T-helper 1 cell (primary cell): ENCODE measurements around the gene ZBTB18.

Experiments used
- DNase-seq, 5 donors: peaks; one replicate each; pipeline ENCODE4 v3.0.0-alpha.2; 2012 to 2020

ZBTB18 gene

DNA sequence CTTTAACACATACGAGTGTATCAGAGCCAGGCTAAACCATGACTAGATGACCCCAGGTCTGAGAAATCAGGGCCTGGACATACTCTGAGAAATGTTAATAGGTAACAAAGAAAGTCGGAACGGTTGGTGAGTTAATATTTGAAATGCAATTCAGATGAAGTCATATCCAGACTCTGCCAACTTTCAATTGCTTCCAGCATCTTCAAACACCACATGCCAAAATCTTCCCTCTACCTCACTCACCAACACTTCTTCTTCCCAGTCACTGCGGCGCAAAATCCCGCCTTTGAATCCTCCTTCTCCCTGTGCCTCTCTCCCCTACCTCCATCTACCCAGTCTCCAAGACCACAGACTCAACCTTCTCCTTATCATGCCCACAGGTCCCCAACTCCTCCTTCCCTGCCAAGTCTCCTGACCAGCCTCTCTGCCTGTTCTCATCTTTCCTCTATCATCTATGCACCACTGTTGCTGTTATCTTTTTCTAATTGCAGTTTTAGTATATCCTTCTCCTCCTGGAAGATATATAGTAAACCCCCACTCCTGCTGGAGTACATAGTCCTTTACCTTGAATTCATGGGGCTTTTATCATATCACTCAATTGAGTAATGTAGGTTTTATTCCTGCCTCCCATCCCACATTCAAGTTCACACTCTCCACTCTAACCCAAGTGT lies 41.3 kb downstream of the ZBTB18 start:
- no peak for DNase-seq

DNA sequence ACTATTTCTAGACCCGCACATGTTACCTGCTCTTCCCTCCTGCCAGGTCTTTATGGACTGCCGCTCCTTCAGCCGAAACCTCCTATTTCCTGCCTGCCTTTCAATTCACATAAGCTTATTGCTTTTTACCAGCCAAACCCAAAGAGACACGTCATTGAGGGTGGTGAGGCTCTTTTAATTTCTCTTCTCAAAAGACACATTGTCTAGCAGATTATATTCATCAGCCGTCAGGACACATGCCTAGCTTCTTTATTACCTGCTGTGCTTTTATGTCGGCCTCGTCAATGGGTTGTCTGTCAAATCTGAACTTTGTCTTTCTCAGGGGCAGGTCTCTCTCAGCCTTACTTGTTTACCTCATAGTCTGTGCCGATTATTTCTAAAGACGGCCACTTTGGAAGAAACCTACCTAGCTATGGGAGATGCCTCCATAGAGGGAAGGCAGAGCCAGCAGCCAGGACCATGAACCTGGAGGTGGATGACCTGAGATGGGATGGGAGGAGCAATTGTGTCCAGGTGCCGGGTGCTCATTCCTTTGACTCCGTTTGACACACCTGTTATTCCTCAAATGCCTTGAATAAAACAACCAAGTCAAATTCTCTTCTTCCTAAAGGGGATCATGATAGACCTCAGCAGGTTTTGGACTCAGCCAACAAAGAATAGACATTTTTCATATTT lies 42.0 kb downstream of the ZBTB18 start:
- no peak for DNase-seq

DNA sequence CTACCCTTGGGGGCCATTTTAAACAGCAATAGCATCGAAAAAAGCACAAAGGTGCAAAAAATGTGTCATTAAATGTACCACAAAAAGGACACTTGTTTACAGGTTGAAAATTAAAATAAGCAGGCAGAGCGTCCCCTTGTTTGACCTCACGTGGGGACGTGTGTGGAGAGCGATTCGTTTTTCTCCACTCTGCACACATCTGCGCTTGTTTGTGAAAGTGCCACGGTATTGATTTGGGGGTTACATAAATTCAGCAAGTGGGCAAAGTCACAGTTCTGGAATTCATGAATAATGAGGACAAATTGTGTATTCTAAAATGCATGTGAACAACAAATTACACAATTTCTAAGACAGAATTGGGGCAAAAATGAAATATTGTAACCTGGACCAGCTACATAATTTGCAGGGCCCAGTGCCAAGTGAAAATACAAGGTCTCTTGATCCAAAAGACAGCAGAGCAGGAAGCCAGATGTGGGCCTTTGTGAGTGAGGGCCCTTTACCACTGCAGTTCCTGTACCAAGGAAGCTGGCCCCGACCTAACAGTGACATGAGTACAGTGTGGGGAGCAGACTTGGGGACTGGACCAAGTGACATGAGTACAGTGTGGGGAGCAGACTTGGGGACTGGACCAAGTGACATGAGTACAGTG lies 43.9 kb downstream of the ZBTB18 start:
- no peak for DNase-seq

DNA sequence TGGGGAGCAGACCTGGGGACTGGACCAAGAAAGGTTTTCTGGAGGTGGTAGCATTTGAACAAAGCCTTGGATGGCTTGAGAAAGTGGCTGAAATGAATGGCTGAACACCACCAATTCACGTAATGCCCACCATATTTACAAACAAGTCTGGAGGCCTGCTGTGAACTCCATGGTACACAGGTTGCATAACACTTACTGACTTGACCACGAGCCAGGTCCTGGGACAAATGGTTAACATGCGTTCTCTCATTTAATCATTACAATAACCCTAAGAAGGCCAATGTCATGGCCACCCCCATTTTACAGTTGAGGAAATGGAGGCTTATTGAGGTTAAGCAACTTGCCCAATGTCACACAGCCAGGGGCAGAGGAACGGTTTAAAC lies 44.4 kb downstream of the ZBTB18 start:
- no peak for DNase-seq

DNA sequence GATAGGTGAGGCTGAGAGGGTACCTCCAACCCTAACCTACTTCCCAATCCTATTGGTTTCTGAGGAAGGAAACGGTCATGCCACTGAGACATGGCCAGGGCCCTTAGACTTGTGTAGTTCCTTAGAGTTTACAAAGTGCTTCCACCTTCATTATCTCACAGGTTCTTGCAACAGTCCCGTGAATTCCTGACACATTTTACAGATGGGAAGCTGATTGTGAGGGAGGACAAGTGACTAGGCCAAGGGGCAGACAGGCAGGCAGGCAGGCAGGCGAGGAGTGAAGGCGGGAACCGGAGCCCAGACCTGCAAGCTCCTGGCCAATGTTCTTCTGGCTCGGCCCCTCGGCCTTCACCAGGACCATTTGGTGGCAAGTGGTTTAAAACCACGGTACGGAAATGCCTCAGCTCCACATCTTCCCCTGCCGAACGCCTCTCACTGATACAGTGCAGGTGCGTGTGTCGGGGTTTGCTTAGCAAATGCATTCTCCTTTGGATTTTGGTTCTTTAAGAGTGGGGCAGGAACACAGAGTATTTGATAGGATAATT lies 45.1 kb downstream of the ZBTB18 start:
- DNase-seq, result no peak

DNA sequence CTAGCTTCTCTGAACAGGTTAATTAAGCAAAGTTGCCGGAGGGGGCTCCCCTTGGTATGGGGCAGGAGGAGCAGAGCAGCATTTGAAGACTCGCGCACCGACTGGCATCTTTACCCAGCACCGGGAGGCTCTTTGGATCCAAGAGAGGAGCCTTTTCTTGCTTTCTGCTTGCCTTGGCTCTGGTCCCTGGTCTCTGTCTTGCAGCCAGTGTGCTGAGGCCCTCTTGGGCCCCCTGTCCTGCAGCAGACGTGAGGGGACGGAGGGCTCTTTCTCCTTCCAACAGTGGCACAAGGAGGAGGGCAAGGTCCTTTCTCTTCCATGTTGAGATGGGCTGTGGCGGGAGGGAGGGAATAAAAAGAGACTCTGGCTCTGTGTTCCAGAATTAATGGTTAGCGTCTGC lies 45.6 kb downstream of the ZBTB18 start:
- no peak for DNase-seq

DNA sequence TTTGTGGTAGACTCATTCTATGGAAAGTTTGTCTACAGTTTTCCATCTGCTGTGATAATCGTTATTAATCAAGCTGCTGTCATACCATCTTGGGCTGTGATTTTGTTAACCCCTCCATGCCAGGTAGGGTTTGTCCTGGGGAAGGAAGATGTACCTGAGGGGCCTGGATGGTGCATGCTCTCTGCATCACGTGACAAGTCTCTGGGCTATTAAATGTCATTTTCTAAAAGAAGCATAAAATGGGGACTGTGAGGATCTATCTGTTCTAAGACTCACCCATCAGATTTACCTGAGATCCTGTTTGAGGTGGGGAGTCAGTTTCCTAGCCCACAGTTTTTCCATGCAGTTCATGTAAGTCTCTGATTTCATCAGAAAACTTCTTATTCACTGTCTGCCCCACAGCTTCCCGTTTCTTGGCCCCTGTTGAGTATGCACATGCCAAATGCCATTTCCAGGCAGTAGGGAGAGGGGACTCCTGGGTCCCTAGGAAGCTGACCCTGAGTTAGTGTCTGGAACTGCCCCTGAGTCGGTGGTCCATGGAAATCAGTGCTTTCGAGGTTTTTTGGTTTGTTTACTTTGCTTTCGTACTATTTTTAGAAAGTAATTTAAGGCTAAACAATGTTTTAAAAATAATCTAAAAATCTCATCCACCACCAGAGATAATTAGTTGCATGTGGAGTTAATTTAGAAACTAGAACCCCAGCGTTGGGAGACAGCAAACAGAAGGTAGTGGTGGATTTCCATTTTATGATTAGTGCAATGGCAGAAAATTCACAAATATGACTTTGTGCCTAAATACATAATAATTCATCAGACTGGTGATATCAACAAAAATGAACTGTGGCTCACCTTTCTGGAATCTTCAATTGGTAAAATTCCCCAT lies 46.7 kb downstream of the ZBTB18 start:
- DNase-seq, result no peak

DNA sequence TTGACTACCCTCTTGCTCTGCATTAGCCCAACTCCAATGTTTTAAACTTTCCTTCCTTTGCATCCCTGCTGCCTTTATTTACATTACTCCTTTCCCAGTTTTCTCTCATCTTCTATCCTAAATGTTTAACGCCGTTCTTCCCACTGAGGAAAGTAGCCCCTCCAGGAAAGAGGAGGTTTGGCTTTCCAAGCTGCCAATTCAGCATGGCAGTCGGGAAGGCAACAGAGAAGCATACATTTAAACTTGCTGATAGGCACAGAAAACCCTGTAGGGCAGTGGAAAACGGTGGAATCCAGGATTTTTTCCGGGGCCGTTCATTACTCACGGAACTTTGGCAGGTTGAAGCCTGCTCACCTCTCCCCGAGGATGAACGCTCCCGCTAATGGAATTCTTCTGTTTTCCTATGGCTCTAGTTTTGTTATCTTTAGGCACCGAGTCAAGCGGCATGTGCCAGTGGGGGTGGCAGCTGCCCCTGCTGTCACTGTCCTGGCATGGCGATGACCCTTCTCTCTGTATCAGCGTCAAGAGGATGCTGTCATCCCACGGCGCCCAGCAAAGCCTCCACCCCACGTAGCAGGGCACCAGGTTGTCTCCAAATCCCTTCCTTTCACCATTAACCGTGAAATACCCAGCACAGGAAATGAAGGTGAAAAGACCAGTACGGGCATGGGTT lies 48.3 kb downstream of the ZBTB18 start:
- DNase-seq, result no peak

DNA sequence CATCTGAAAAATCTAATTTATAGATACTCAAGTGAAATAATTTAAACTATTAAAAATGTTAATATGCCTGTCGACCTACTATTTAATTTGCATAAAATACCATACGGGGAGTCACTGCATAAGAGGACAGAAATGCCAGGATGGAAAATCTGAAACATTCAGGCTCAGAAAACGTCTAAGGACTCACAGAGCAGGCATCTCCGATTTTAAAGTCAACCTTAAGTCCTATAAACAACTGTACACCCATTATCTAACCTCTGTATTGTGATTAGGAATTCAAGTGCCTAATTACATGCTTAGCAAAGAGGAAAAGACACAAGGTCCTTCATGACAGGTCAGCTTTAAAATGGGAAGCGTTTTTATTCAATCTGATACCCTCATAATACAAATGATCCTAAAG lies 49.2 kb downstream of the ZBTB18 start:
- DNase-seq, result no peak

DNA sequence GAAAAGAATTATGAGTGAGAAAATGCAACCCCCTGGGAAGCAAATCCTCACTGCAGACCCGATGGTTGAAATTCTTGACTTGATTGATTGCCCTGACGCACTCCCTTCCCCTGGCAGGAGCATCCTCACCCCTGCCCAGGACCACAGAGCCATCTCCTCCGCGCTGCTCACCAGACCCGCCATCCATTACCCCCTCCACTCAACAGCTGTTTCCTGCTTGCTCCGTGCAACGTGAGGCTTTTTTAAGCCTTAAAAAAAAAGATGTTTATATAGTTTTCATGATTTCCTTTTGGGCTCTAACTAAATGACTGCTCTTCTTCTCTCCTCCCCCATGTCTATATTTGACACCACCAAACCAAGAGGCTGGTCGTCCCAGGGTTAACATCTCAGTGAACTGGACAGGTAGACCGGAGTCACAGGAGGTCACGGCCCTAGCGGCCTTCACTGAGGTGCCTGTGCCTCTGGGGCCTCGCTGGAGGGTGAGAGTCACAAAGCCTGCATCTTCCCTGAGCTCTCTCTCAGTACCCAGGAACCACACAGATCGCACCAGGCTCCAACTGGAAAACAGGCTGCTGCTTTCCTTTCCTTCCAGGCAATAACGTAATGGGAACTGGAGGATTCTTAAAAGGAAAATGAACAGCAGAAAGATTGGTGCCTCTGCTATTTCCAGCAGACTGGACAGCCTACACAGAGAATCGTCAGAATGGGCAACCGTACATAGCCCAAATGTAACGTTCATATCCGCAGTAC lies 49.8 kb downstream of the ZBTB18 start:
- no peak for DNase-seq

DNA sequence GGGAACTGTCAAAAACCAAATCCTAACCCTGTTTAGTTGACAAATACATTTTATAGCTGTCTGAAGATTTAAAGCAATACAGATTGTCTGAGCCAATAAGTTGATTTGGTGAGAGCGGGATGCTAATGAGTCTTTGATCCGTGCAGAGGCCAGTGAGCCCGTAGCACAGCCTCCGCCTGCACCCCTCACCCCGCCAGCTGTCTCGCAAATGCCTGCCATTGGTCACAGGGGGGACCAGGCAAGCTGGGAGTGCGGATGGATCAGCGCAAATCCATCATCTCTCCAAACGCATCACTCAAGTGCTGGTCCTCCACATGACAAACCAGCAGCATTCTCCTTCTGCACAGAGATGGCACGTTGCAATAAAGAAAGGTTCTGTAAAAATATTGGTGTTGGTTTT lies 51.0 kb downstream of the ZBTB18 start:
- DNase-seq, result no peak

DNA sequence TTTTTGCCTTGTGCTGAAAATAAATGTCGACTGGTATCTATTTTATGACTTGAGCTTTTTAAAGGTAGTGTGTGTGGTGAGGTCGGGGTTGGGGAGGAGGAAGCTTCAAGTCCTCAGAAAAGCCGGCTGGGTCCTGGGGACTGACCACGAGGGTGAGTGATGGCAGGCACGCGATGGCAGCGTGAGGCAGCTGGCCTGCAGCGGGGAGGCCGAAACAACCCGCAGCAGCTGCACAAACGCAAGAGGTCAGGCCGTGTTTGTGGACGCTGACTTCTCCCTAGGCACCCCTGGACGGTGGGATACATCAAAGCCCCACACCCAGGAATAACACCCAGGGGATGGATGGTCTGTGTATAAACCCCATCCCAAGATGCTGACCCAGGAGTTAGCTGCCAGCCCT lies 51.4 kb downstream of the ZBTB18 start:
- DNase-seq, result no peak

DNA sequence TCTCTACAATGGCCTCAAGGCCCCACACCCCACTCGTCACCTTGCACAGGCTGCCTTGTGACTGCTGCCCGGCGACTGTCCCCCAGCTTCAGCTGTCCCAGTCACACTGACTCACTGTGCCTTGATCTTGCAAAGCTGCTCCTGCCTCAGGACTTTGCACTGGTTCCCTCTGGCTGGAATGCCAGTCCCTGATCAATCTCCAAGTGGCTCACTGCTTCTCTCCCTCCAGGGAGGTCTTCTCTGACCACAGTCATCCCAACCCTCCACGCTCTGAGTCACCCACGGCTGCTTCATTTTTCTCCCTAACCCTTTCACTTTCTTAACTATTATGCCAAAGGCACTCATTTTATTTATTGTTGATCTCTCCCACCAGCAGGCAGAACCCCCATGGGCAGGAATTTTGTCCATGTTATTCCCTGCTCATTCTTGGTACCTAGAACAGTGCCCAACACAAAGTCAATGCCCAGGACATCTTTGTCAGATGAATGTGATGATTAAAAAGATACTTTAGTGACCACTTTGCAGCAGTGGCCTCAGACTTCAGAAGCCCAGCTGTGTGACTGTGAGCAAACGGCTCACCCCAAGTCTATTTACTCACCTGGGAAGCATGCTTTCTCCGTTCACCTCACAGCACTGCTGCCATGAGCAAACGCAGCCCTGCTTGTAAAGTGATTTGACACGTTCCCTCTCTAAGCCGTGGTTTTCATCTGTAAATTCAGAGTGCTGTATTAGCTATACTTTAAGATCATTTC lies 53.4 kb downstream of the ZBTB18 start:
- no peak for DNase-seq

DNA sequence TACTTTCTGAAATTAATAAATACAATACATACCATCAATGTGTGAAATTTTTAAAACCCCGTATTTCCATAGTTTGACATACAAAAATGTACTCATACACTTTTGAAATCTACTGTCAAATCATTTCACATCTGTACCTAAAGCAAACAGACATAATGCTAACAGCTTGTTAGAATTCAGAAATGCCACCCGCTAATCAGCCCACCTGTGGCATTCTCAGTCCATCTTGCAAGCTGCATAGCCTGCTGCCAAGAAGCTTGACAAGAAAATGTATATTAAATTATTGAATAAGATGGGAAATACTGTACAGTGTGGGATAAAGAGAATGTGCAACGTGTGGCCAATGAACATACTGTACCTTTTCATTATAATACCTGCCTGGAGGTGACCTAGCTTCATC lies 55.1 kb downstream of the ZBTB18 start:
- no peak for DNase-seq
